ENCODE measurements around the gene NEDD4L.

The NEDD4L gene

GRCh38 chr18:58382446-58382845, 338.4 kb downstream of the NEDD4L start:
- no peak for DNase-seq

DNA sequence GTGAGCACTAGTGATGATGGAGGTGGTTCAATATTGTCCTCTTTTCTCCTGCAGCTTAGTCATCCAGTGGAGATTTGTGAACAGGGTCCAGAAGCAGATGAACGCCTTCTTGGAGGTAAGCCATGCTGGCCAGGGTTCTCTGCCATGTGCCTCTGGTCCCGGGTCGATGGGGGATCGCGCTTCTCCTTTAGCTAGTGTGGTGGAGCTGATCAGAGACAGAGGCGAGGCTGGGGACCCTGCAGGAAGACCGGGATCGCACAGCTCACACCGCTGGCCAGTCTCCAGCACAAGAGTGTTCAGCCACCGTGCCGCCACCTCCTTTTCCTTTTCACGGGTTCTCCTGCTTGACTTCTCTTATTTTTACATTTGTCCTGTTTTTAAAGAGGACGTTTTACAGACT, 341.4 kb downstream of the NEDD4L start:
- no peak for DNase-seq

- DNase-seq: no peak
Measured at GRCh38 chr18:58386780-58387179, 342.8 kb downstream of the NEDD4L start.

DNA sequence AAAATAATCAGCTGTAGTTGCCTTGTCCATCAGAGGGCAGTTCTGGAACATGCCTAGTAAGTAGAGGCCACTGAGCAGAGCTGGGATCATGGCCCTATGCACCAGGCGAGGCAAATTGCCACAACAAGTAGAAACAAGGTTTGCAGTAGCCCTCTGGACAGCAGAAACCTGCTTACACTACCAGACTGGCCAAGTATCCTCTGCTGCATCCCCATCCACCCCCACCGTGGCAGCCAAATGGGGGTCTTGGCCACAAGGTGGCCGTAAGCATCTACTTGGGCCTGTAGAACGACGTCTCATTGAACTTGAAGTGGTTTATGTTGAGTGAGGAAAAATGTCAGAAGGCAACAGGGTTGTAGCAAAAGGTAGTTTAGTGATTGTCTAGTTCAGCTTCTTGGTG, 343.7 kb downstream of the NEDD4L start:
- no peak for DNase-seq

DNA sequence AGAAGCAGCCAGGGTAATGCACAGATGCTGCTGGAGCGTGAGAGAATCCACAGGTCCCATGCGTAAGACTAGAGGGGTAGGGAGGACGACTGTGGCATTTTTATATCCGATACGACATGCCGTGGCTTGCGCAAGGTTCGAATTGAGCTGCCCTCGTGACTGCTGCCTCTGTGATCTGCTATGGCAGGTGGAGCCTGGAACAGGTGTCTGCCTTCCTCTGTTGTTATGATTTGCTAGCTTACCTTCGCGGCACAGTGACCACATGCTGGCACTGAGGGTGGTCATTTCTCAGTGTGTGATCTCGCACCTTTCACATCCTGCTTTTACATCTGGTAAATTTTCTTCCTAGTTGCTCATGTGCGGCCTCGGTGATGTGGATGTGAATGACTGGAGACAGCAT, 344.7 kb downstream of the NEDD4L start:
- no peak for DNase-seq

DNA sequence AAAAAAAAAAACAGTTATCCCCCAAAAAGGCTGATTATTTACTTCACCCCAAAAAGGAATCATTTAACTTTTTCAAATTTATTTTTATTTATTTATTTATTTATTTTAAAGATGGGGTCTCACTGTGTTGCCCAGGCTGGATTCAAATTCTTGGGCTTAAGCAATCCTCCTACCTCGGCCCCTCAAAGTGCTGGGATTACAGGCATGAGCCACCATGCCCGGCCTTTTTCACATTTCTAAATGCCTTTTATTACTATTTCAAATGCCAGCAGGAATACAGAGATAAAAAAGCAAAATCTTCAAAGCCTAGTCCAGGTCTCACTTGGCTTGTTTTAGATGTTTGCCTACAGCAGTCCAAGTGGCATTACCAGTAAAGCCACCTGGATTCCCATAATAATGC, 345.7 kb downstream of the NEDD4L start:
- no peak for DNase-seq

GRCh38 chr18:58390399-58390798, 346.4 kb downstream of the NEDD4L start:
- no peak for DNase-seq

- no peak for DNase-seq
Measured at GRCh38 chr18:58391231-58391825, 347.3 kb downstream of the NEDD4L start.

- no peak for DNase-seq
Measured at GRCh38 chr18:58391932-58392323, 347.9 kb downstream of the NEDD4L start.

GRCh38 chr18:58392324-58393000, 348.4 kb downstream of the NEDD4L start:
- no peak for DNase-seq

DNA sequence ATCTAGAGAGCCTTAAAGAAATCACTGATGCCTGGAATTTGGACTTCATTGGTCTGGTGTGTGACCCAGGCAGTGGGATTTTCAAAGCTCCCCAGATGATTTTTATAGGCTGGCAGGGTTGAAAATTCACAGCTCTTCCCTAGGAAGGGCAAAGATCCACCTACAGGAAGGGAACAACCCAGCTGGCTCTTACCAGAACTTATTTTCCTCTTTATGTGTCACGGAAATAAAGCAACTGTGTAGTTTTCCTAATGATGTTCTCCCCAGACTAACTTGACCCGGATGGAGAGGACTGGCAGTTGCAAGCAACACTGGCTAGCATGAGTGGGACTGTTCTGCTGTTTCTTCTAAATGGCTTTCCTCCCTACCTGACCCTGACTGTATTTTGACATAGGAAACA, 349.3 kb downstream of the NEDD4L start:
- DNase-seq: no peak

GRCh38 chr18:58394046-58394445, 350.0 kb downstream of the NEDD4L start:
- no peak for DNase-seq

DNA sequence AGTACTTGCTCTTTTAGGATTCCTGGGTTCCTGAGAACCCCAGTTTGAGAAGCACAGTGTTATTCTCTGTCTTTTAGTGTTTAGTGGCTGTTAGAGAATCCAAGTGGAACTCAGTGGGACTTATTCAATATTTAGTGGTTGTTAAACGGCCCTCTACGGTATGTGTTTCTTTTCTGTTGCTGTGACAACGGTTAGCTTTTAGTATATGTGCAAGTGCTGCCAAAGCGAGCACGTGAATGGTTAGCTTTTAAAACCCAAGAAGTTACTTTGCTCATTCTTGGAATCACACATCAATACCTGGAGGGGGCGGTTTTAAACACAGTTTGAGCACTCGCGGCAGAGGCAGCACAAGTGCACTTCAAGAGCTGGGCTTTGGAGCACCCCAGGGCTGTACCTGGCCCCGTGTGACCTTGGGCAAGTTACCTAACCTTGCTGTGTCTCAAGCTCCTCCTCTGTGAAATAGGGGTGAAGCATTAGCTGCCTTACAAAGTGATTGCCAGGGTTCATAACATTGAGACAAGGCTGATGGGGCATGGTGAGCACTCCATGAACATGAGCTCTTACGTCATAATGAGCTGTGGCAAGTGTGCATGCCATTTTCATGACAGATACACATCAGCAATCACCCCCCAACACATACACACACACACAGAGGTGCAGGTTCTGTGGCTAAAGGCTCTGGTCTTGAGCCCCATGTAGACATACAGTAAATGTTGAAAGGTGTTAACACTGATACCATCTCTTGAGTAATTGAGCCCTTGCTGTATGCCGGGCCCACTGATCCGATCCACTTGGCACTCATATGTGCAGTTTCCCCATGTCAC, 350.8 kb downstream of the NEDD4L start:
- DNase-seq: no peak

- no peak for DNase-seq
Measured at GRCh38 chr18:58396144-58396543, 352.1 kb downstream of the NEDD4L start.

GRCh38 chr18:58396966-58397365, 352.9 kb downstream of the NEDD4L start:
- no peak for DNase-seq

DNA sequence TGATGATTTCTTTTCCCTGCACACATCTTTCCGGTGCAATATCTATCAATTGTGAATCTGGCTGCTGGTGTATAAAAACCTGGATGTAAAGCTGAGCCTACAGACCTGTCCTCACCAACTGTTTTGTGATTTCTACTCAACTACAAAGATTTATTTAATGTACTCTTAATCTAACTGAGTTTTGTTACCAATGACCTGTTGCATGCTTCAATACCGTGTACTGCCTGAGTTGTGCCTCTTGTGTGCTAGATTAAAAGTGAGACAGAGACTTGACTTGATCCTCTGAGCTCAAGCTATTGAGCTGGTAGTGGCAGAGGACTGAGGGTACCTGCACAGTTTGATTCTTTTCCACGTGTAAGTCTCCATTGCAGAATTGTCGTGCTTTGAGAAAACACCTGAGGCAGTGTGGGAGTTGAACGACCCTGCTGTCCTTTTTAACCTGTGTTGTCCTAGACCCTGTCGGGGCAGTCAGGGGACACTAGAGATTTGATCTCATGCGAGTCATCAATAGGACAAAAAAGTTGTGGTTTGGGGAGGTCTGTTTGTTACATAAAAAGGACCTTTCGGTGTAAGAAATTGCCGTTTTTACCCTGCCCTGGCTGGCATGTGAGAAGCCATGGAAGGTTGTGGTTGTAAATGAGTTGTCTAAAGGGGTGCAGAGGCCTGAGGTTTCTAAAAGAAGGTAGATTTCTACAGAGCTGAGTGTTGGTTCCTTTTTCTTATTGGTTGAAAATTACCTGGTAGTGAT, 353.5 kb downstream of the NEDD4L start:
- DNase-seq: no peak

- no peak for DNase-seq
Measured at GRCh38 chr18:58398648-58399398, 354.8 kb downstream of the NEDD4L start.

- DNase-seq: no peak
Measured at GRCh38 chr18:58400331-58400870, 356.4 kb downstream of the NEDD4L start.

- DNase-seq: no peak
Measured at GRCh38 chr18:58401191-58401590, 357.2 kb downstream of the NEDD4L start.

GRCh38 chr18:58402247-58402646, 358.2 kb downstream of the NEDD4L start:
- DNase-seq: no peak

DNA sequence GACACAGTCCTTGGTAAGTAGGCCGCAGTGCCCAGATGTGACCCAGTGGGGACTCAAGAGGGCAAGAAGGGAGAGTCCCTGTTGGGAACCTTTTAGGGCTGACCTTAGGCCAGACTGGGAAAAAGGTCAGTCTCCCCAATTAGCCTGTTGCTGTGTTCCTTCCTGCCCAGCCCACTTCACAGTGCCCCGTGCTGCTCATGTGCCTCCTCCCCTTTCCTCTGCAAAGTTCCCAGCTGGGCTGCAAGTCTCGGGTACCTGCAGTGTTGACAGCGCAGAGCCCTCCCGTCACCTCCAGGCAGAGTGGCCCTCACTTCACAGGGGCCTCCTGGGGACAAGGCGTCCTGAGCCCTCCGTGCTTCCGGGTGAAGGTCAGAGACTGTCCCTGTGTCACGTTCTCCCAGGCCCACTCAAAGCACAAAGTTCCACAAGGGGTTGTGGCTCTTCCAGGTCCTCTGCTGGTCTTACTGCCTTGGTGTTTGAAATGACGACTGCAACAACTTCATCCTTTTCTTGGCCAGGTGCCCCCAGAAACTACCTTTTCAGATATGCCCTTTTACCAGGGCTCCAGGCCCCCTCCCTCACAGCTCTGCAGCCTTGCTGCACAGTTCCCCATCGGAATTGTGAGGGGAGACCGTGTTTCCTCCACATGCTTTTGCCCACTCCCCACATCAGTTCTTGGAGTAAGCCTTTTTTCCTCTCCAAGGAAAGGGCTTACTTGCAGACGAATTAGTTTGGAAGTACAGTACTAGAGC, 359.1 kb downstream of the NEDD4L start:
- no peak for DNase-seq

Data from T-helper 9 cell (primary cell).